Transverse colon (tissue), 4 donors: Measurements from ENCODE around the gene TTLL6. TPM values are rescaled to one million over a fixed set of nuclear protein-coding genes. Genes with fewer than 3 reads are reported as not detected.

Source experiments
- DNase-seq: peaks from one replicate; pipeline ENCODE4 v3.0.0-alpha.2; 2019
- H3K27ac ChIP-seq, 4 donors: fragments of 200-600 bp; sonication (generic); 2 replicates each; pipeline ENCODE4 v1.5.1; 2016 to 2018; ENCODE audit warnings: inconsistent platforms in 4 of 4
- H3K27me3 ChIP-seq: fragments of 200-600 bp; sonication (generic); 2 replicates; pipeline ENCODE4 v1.5.1; 2017; ENCODE audit warnings: inconsistent platforms
- H3K36me3 ChIP-seq, 4 donors: fragments of 200-600 bp; sonication (generic); 2 replicates each; pipeline ENCODE4 v1.5.1; 2017 to 2019; ENCODE audit warnings: inconsistent platforms in 4 of 4
- H3K4me1 ChIP-seq, 4 donors: fragments of 200-600 bp; sonication (generic); 2 replicates each; pipeline ENCODE4 v1.5.1; 2017 to 2020; ENCODE audit warnings: inconsistent platforms in 4 of 4
- H3K4me3 ChIP-seq, 4 donors: fragments of 200-600 bp; sonication (generic); 1 replicate in 1 of 4; 2 replicates in 3 of 4; pipeline versions ENCODE4 v1.5.1 to v1.6.1; 2017 to 2019; ENCODE audit warnings: inconsistent platforms in 4 of 4
- H3K9me3 ChIP-seq, 2 donors: fragments of 200-600 bp; sonication (generic); 2 replicates each; pipeline ENCODE4 v1.5.1; 2017 to 2019; ENCODE audit warnings: inconsistent platforms in 2 of 2
- CTCF ChIP-seq, 5 experiments: fragments of 200-600 bp in 3 of 5; fragments of 450-650 bp in 2 of 5; sonication (generic) in 3 of 5; IDR thresholded peaks; 1 replicate in 2 of 5; 2 replicates in 3 of 5; pipeline ENCODE4 v1.5.1; 2016 to 2017; ENCODE audit warnings: antibody characterized with exemption in 5 of 5, inconsistent platforms in 3 of 5, mild to moderate bottlenecking in 2 of 5, moderate library complexity in 1 of 5
- EP300 ChIP-seq: sonication (generic); formaldehyde crosslinking; IDR thresholded peaks from one replicate; pipeline ENCODE4 v1.6.1; 2017; ENCODE audit warnings: antibody characterized with exemption, low read depth
- POLR2A ChIP-seq: fragments of 450-650 bp; IDR thresholded peaks from one replicate; pipeline ENCODE4 v1.6.1; 2016; ENCODE audit warnings: antibody characterized with exemption, mild to moderate bottlenecking, moderate library complexity
- POLR2AphosphoS5 ChIP-seq, 3 donors: sonication (generic); formaldehyde crosslinking; IDR thresholded peaks; one replicate each; pipeline ENCODE4 v1.6.1; 2016; ENCODE audit warnings: antibody characterized with exemption in 3 of 3
- WGBS, 2 donors: methylation state at CpG; one replicate each; pipeline ENCODE4 v1.1.5; 2018; ENCODE audit warnings: low coverage in 1 of 2; 5-methylcytosine and 5-hydroxymethylcytosine counted together
- in situ Hi-C, 4 donors: fragments of 200-750 bp; cut with MboI; loops; one replicate each; pipeline versions ENCODE4 v1.15.0 to v1.15.1; 2017; ENCODE audit warnings: low sequenced_read_pairs in 3 of 4, low pct_ligation_motif_present in 1 of 4, low pct_unique_long_range_greater_than_20kb in 1 of 4
- intact Hi-C: fragments of 100-400 bp; cut with DNase I; formaldehyde crosslinking; loops from one replicate; pipeline ENCODE4 v1.15.1; 2023; ENCODE audit warnings: low total_unique reads
- total RNA-seq, 4 donors: library from RNA; depleted of rRNA; stranded (reverse); fragments of >200 nt; gene quantifications; one replicate each; pipeline ENCODE4 v1.1.0, GENCODE V29; 2016

Gene TTLL6
- total RNA-seq, 4 donors from 2014 or later, result 4.9 to 24.9 (median 7.3) TPM

GRCh38 chr17:48732688-48733629 is 84.1 kb downstream of the TTLL6 start:
- in situ Hi-C loops, result loop anchor here in 3 of 4 donors (10.0 kb wide), 2 partner anchors 52 to 62 kb away; no protein-coding TSS in a partner anchor
- 10 to 27% methylated on average over 2 to 42 of the region's 50 CpGs for WGBS, 2 donors
- Histone ChIP-seq H3K9me3 (no peaks in the 10 kb centered on the region), H3K4me3 (peak overlapping the region in 1 of 4 donors; percentile 17), H3K36me3 (no peaks in the 10 kb centered on the region), H3K4me1 (peaks cover 4 to 27% (median 21%) of the 10 kb centered on the region in 4 donors), H3K27ac (no peak overlapping the region), H3K27me3 (peaks cover 100% of the 10 kb centered on the region)
- no peak for DNase-seq
- TF ChIP-seq CTCF (IDR thresholded peaks at IDR 0.05) (no peak), POLR2A (no peak), EP300 (no peak), POLR2AphosphoS5 (IDR thresholded peaks at IDR 0.05) (no peak)
- intact Hi-C loops, result no loop called here

GRCh38 chr17:48731355-48731754 is 85.7 kb downstream of the TTLL6 start:
- in situ Hi-C loops (loop anchor here in 3 of 4 donors (10.0 kb wide), 2 partner anchors 53 to 63 kb away; no protein-coding TSS in a partner anchor), intact Hi-C loops (no loop called here)

DNA sequence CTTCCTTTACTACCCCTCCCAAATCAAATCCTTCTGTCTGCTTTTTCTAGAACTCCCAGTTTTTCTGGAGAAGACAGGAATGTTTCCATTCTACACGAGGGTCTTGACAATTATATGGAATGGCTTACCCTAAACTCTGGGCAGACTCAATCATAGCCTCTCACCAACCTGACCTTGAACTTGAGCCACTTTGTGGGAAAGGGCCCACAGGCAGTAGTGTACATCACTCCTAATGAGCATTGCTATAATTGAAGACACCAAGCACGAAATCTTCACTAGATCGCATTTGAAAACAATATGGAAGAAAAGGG is 86.8 kb downstream of the TTLL6 start:
- H3K27me3 ChIP-seq, result peaks cover 100% of the 10 kb centered on the region
- no peak overlapping the region for H3K27ac ChIP-seq
- no peaks in the 10 kb centered on the region for H3K36me3 ChIP-seq
- TF ChIP-seq POLR2A (no peak), POLR2AphosphoS5 (IDR thresholded peaks at IDR 0.05) (no peak), CTCF (IDR thresholded peaks at IDR 0.05) (no peak), EP300 (no peak)
- intact Hi-C loops (no loop called here), in situ Hi-C loops (loop anchor here in 3 of 4 donors (10.0 kb wide), 2 partner anchors 55 to 65 kb away; no protein-coding TSS in a partner anchor)
- no peak for DNase-seq
- 49 to 61% methylated on average over 2 to 3 of the region's 3 CpGs for WGBS, 2 donors
- H3K4me1 ChIP-seq, result peaks cover 6 to 31% (median 26%) of the 10 kb centered on the region in 4 donors
- no peak overlapping the region for H3K4me3 ChIP-seq
- no peaks in the 10 kb centered on the region for H3K9me3 ChIP-seq

More at GRCh38 chr17:48731355-48731754, 85.7 kb downstream of the TTLL6 start:
- H3K4me1 ChIP-seq, result peaks cover 4 to 27% (median 21%) of the 10 kb centered on the region in 4 donors
- no peak for DNase-seq
- H3K27me3 ChIP-seq, result peaks cover 100% of the 10 kb centered on the region
- no peaks in the 10 kb centered on the region for H3K36me3 ChIP-seq
- no peak for TF ChIP-seq EP300
- TF ChIP-seq CTCF (IDR thresholded peaks at IDR 0.05), result no peak
- no peak for TF ChIP-seq POLR2AphosphoS5 (IDR thresholded peaks at IDR 0.05)
- no peak for TF ChIP-seq POLR2A
- no peak overlapping the region for H3K27ac ChIP-seq
- H3K9me3 ChIP-seq, result no peaks in the 10 kb centered on the region
- no peak overlapping the region for H3K4me3 ChIP-seq
